Activated CD8-positive, alpha-beta memory T cell treated with anti-CD3 and anti-CD28 coated beads for 4 hours (primary cell): ENCODE results near the gene ZNF532.
"Not testable (repeated sequence)": the region's sequence is repeated elsewhere in the genome, so short reads cannot be mapped to it uniquely, and the experiment has no call there.

ENCODE experiments used
- DNase-seq, 2 donors: peaks; one replicate each; pipeline ENCODE4 v3.0.0-alpha.2; 2020; ENCODE audit warnings: low read depth in 2 of 2

The ZNF532 gene

GRCh38 chr18:58847383-58848071 is 17.1 kb upstream of the ZNF532 start:
- no peak for DNase-seq

- DNase-seq: no peak
Observed at GRCh38 chr18:58848685-58849084, 16.0 kb upstream of the ZNF532 start.

- no peak for DNase-seq
Observed at GRCh38 chr18:58850786-58851469, 13.7 kb upstream of the ZNF532 start.

- DNase-seq: no peak
Observed at GRCh38 chr18:58851856-58852255, 12.8 kb upstream of the ZNF532 start.

GRCh38 chr18:58852629-58853028 is 12.0 kb upstream of the ZNF532 start:
- no peak for DNase-seq

- no peak for DNase-seq
Observed at GRCh38 chr18:58853561-58853960, 11.1 kb upstream of the ZNF532 start.

GRCh38 chr18:58855521-58855920 is 9.2 kb upstream of the ZNF532 start:
- not testable (repeated sequence) for DNase-seq

- no peak for DNase-seq
Observed at GRCh38 chr18:58856881-58857280, 7.8 kb upstream of the ZNF532 start.

GRCh38 chr18:58858591-58859468 is 5.8 kb upstream of the ZNF532 start:
- DNase-seq: no peak

- DNase-seq: no peak
Observed at GRCh38 chr18:58859907-58860306, 4.8 kb upstream of the ZNF532 start.

- no peak for DNase-seq
Observed at GRCh38 chr18:58860747-58861231, 3.9 kb upstream of the ZNF532 start.

GRCh38 chr18:58861353-58861752 is 3.3 kb upstream of the ZNF532 start:
- DNase-seq: no peak

GRCh38 chr18:58861861-58862301 is 2.8 kb upstream of the ZNF532 start:
- no peak for DNase-seq

- no peak for DNase-seq
Observed at GRCh38 chr18:58862356-58862755, 2.3 kb upstream of the ZNF532 start.

- no peak for DNase-seq
Observed at GRCh38 chr18:58862851-58863538, 1.7 kb upstream of the ZNF532 start.

GRCh38 chr18:58863539-58864145 is 1.0 kb upstream of the ZNF532 start:
- no peak for DNase-seq

- DNase-seq: no peak
Observed at GRCh38 chr18:58865033-58865590, 435 bp downstream of the ZNF532 start.

GRCh38 chr18:58865701-58866065 is 1.0 kb downstream of the ZNF532 start:
- no peak for DNase-seq

- no peak for DNase-seq
Observed at GRCh38 chr18:58866066-58866772, 1.5 kb downstream of the ZNF532 start.

- no peak for DNase-seq
Observed at GRCh38 chr18:58866773-58867150, 2.1 kb downstream of the ZNF532 start.
